Keratinocyte (primary cell): ENCODE data around the gene HSD17B4. TPM values are rescaled to one million over a fixed set of nuclear protein-coding genes. Genes with fewer than 3 reads are reported as not detected.
"Not testable (repeated sequence)": the region's sequence is repeated elsewhere in the genome, so short reads cannot be mapped to it uniquely, and the experiment has no call there.

Experiments used
- DNase-seq: peaks from one replicate; pipeline ENCODE4 v3.0.0-alpha.2; 2011; ENCODE audit warnings: low read depth, missing footprints, low spot score
- FAIRE-seq: peaks from 2 replicates; lab custom pipeline; 2011; peaks lifted over from hg19 to GRCh38; lab: Jason Lieb, UNC
- H2AFZ ChIP-seq: 2 replicates; pipeline ENCODE4 v1.6.0; 2012; ENCODE audit warnings: low read length, control low read depth, inconsistent platforms; ENCODE audit not compliant: control insufficient read depth
- H3K27ac ChIP-seq: 2 replicates; pipeline ENCODE4 v1.5.1; 2011; ENCODE audit warnings: low read length; ENCODE audit not compliant: control insufficient read depth, insufficient read depth
- H3K27me3 ChIP-seq: 3 replicates; pipeline ENCODE4 v1.6.0; 2011; ENCODE audit warnings: low read length; ENCODE audit not compliant: control insufficient read depth, insufficient read depth; ENCODE audit errors: extremely low read depth
- H3K36me3 ChIP-seq, 2 experiments: 2 replicates in 1 of 2; 3 replicates in 1 of 2; pipeline ENCODE4 v1.5.1; 2011; ENCODE audit warnings: low read length in 2 of 2, mild to moderate bottlenecking in 1 of 2; ENCODE audit not compliant: control insufficient read depth in 2 of 2, insufficient read depth in 2 of 2; ENCODE audit errors: extremely low read depth in 1 of 2
- H3K4me1 ChIP-seq: 3 replicates; pipeline ENCODE4 v1.5.1; 2011; ENCODE audit warnings: low read length; ENCODE audit not compliant: control insufficient read depth, insufficient read depth; ENCODE audit errors: extremely low read depth
- H3K4me2 ChIP-seq: 3 replicates; pipeline ENCODE4 v1.6.0; 2011; ENCODE audit warnings: low read depth, low read length; ENCODE audit not compliant: control insufficient read depth, insufficient read depth; ENCODE audit errors: extremely low read depth
- H3K4me3 ChIP-seq, 3 experiments: fragments of 200-600 bp in 1 of 3; sonication (generic) in 1 of 3; 2 replicates in 2 of 3; 3 replicates in 1 of 3; pipeline ENCODE4 v1.5.1; 2011 to 2016; ENCODE audit warnings: low read length in 3 of 3, mild to moderate bottlenecking in 3 of 3, control low read depth in 2 of 3, inconsistent platforms in 1 of 3, low read depth in 1 of 3, mixed read lengths in 1 of 3, mixed run types in 1 of 3, moderate library complexity in 1 of 3; ENCODE audit not compliant: control insufficient read depth in 2 of 3, insufficient read depth in 2 of 3; ENCODE audit errors: extremely low read depth in 1 of 3
- H3K79me2 ChIP-seq: 2 replicates; pipeline ENCODE4 v1.6.0; 2012; ENCODE audit warnings: low read length; ENCODE audit not compliant: control insufficient read depth, insufficient read depth
- H3K9ac ChIP-seq: 3 replicates; pipeline ENCODE4 v1.6.0; 2011; ENCODE audit warnings: low read length; ENCODE audit not compliant: control insufficient read depth, insufficient read depth; ENCODE audit errors: extremely low read depth
- H3K9me1 ChIP-seq: 3 replicates; pipeline ENCODE4 v1.6.0; 2011; ENCODE audit warnings: low read length; ENCODE audit not compliant: control insufficient read depth, insufficient read depth; ENCODE audit errors: extremely low read depth
- H3K9me3 ChIP-seq: 2 replicates; pipeline ENCODE4 v1.5.1; 2012; ENCODE audit warnings: low read depth, low read length; ENCODE audit not compliant: control insufficient read depth
- H4K20me1 ChIP-seq: 3 replicates; pipeline ENCODE4 v1.6.0; 2011; ENCODE audit warnings: low read length; ENCODE audit not compliant: control insufficient read depth, insufficient read depth; ENCODE audit errors: extremely low read depth
- CTCF ChIP-seq, 3 experiments: IDR thresholded peaks in 1 of 3; conservative IDR thresholded peaks in 1 of 3; optimal IDR thresholded peaks in 1 of 3; 2 replicates in 2 of 3; 3 replicates in 1 of 3; pipeline versions ENCODE3 to v1.5.1; 2011; ENCODE audit warnings: low read length in 3 of 3, mild to moderate bottlenecking in 3 of 3, moderate library complexity in 2 of 3, control low read depth in 1 of 3, inconsistent platforms in 1 of 3; ENCODE audit not compliant: insufficient read depth in 2 of 3; ENCODE audit errors: extremely low read depth in 1 of 3
- EZH2 ChIP-seq: IDR thresholded peaks from one replicate; pipeline ENCODE4 v1.6.1; 2012; ENCODE audit warnings: inconsistent platforms, mild to moderate bottlenecking, low read length, moderate library complexity
- dilution Hi-C: fragments of 300-500 bp; cut with MboI; formaldehyde crosslinking; loops from one replicate; pipeline ENCODE4 v1.7.0; 2020; ENCODE audit warnings: low sequenced_read_pairs; ENCODE audit not compliant: extremely low pct_ligation_motif_present
- polyA plus RNA-seq, 5 experiments: library from polyadenylated mRNA; depleted of rRNA in 3 of 5; stranded (reverse) in 3 of 5; stranded (forward) in 1 of 5; unstranded in 1 of 5; fragments of >200 nt; gene quantifications; 1 replicate in 1 of 5; 2 replicates in 3 of 5; 3 replicates in 1 of 5; pipeline versions ENCODE4 v1.2.1 to v1.2.3, GENCODE V29; 2011 to 2012; ENCODE audit warnings: missing spikeins in 2 of 5, low read depth in 1 of 5, low replicate concordance in 1 of 5

HSD17B4 gene
- polyA plus RNA-seq, 1 donor (not counting 4 experiments of a cell fraction or from before 2014, with no cell fraction given), result 154 TPM

- no peaks in the 10 kb centered on the region for H3K9me3 ChIP-seq
- H3K4me2 ChIP-seq, result peak overlapping the region; percentile 98
- peak overlapping the region in 1 of 3 experiments; percentile 89 for H3K4me3 ChIP-seq
- no peak for TF ChIP-seq CTCF (optimal IDR thresholded peaks at IDR 0.05 in 1 of 3, IDR thresholded peaks at IDR 0.05 in 1 of 3, conservative IDR thresholded peaks at IDR 0.05 in 1 of 3; ENCODE audit: extremely low read depth in 1 of 3, insufficient read depth in 2 of 3, low read length in 3 of 3)
- no peak for TF ChIP-seq EZH2
- no peaks in the 10 kb centered on the region for H3K79me2 ChIP-seq
- no peak overlapping the region for H2AFZ ChIP-seq
- H3K27me3 ChIP-seq, result no peaks in the 10 kb centered on the region
- H3K4me1 ChIP-seq, result peaks cover 14% of the 10 kb centered on the region
- dilution Hi-C loops, result no loop called here
- H3K27ac ChIP-seq, result peak overlapping the region; percentile 97
- FAIRE-seq, result no peak
- H3K9ac ChIP-seq, result peak overlapping the region; percentile 96
- no peaks in the 10 kb centered on the region for H4K20me1 ChIP-seq
- no peaks in the 10 kb centered on the region for H3K36me3 ChIP-seq
- no peak for DNase-seq
- no peaks in the 10 kb centered on the region for H3K9me1 ChIP-seq
These were observed 39.7 kb upstream of the HSD17B4 start for GRCh38 chr5:119412279-119413227.

DNA sequence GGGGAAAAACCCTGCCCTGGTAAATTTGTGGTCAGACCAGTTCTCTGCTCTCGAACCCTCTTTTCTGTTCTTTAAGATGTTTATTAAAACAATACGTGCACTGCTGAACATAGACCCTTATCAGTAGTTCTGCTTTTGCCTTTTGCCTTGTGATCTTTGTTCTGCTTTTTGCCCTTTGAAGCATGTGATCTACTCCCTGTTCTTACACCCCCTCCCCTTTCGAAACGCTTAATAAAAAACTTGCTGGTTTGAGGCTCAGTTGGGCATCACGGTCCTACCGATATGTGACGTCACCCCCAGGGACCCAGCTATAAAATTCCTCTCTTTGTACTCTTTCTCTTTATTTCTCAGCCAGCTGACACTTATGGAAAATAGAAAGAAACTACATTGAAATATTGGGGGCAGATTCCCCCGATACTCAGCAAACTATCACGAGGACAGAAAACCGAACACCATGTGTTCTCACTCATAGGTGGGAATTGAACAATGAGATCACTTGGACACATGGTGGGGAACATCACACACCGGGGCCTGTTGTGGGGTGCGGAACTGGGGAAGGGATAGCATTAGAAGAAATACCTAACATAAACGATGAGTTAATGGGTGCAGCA is 38.1 kb upstream of the HSD17B4 start:
- H3K9me1 ChIP-seq, H3K36me3 ChIP-seq, H3K9me3 ChIP-seq, H3K4me3 ChIP-seq, H4K20me1 ChIP-seq, H3K27ac ChIP-seq, FAIRE-seq, H3K27me3 ChIP-seq, H2AFZ ChIP-seq, H3K4me2 ChIP-seq, H3K79me2 ChIP-seq, dilution Hi-C loops, DNase-seq, H3K9ac ChIP-seq: not testable (repeated sequence)
- H3K4me1 ChIP-seq, result peaks cover 24% of the 10 kb centered on the region
